Measurements from ENCODE around the gene NMUR2. TPM values are rescaled to one million over a fixed set of nuclear protein-coding genes. Genes with fewer than 3 reads are reported as not detected.

The NMUR2 gene
- total and polyA plus RNA-seq, 2 experiments from 2014 or later: not detected

GRCh38 chr5:152439791-152440190 lies 34.7 kb upstream of the NMUR2 start:
- DNase-seq (ENCODE audit: low spot score) (no peak), ATAC-seq (no peak)
- no peak overlapping the region; the same call in 1 of the 2 replicates for H3K27ac Mint-ChIP-seq
- no peaks in the 10 kb centered on the region for H3K9me3 Mint-ChIP-seq
- no peak for TF ChIP-seq ZNF462 (CRISPR knock-in tag; IDR thresholded peaks at IDR 0.05)
- no peak for TF ChIP-seq ZNF331 (CRISPR knock-in tag; IDR thresholded peaks at IDR 0.05; ENCODE audit: low read depth)
- no peak for TF ChIP-seq NANOG (IDR thresholded peaks at IDR 0.05; ENCODE audit: borderline replicate concordance)
- TF ChIP-seq POLR2AphosphoS5 (IDR thresholded peaks at IDR 0.05; ENCODE audit: low read depth): no peak
- no peak for TF ChIP-seq CTCF (conservative IDR thresholded peaks at IDR 0.05; ENCODE audit: low read depth in 2 of 2)
- no peak for TF ChIP-seq ETS1 (IDR thresholded peaks at IDR 0.05)
- TF ChIP-seq STAT1 (IDR thresholded peaks at IDR 0.05; ENCODE audit: unreplicated experiment): no peak
- TF ChIP-seq CREB1 (CRISPR knock-in tag; IDR thresholded peaks at IDR 0.05; ENCODE audit: low read depth): no peak
- TF ChIP-seq JUNB (IDR thresholded peaks at IDR 0.05; ENCODE audit: unreplicated experiment): no peak
- no peak for TF ChIP-seq EZH2phosphoT487 (IDR thresholded peaks at IDR 0.05; ENCODE audit: unreplicated experiment)
- no peak for TF ChIP-seq ZNF114 (CRISPR knock-in tag; IDR thresholded peaks at IDR 0.05)
- no peak for TF ChIP-seq REST (IDR thresholded peaks at IDR 0.05; ENCODE audit: unreplicated experiment)
- TF ChIP-seq EZH2 (IDR thresholded peaks at IDR 0.05; ENCODE audit: low read depth, unreplicated experiment): no peak
- H3K4me3 ChIP-seq: no peak overlapping the region
- no peaks in the 10 kb centered on the region for H3K36me3 ChIP-seq (ENCODE audit: insufficient read depth)
- H3K27me3 ChIP-seq (ENCODE audit: insufficient read depth): no peaks in the 10 kb centered on the region
- no peaks in the 10 kb centered on the region for H3K79me2 ChIP-seq (replicated peaks; ENCODE audit: insufficient read depth)
- H2AFZ ChIP-seq: no peak overlapping the region
- H3F3A ChIP-seq (replicated peaks; ENCODE audit: low read depth): no peaks in the 10 kb centered on the region
- peaks cover 13% of the 10 kb centered on the region for H3K4me1 ChIP-seq (ENCODE audit: insufficient read depth)
- no peak overlapping the region for H3K4me2 ChIP-seq
- peaks cover 21% of the 10 kb centered on the region for H3K4me1 Mint-ChIP-seq
- no peaks in the 10 kb centered on the region for H3K36me3 Mint-ChIP-seq (ENCODE audit: low read depth)
- H3K4me3 Mint-ChIP-seq: no peak overlapping the region
- no peak overlapping the region for H3K27ac ChIP-seq (ENCODE audit: low read depth)
- H4K20me1 ChIP-seq (replicated peaks; ENCODE audit: insufficient read depth): no peaks in the 10 kb centered on the region
- no peaks in the 10 kb centered on the region for H3K9me2 ChIP-seq (ENCODE audit: insufficient read depth)
- no peaks in the 10 kb centered on the region for H3K27me3 Mint-ChIP-seq (ENCODE audit: insufficient read depth, low read depth, poor library complexity)

All from GM23338 (cell line).